ENCODE data around the gene SDSL. TPM values are rescaled to one million over a fixed set of nuclear protein-coding genes. Genes with fewer than 3 reads are reported as not detected.

The SDSL gene
- total RNA-seq, 1 donor from 2014 or later: not detected

DNA sequence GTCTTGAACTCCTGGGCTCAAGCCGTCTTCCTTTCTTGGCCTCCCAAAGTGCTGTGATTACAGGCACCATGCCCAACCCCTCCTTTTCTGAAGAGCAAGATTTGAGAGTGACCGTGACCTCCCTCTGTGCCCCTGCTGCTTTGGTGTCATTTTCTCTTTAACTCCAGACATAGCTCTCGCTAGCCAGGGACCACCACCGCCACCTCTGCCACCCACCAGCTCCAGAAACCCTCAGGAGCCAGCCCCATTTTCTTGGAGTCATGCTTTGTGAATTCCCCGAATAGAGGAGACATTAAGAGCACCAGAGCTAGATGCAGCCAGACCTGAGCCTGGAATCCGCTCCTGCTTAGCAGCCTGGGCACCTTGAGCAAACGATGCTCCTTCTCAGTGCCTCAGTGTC is 18.2 kb downstream of the SDSL start:
- no peak overlapping the region for H3K4me3 ChIP-seq
- no peaks in the 10 kb centered on the region for H3K36me3 ChIP-seq
- H3K9me3 ChIP-seq: no peaks in the 10 kb centered on the region
- no peaks in the 10 kb centered on the region for H3K4me1 ChIP-seq
- H3K27ac ChIP-seq: no peak overlapping the region
- no peaks in the 10 kb centered on the region for H3K27me3 ChIP-seq
- TF ChIP-seq, protein P1, sequence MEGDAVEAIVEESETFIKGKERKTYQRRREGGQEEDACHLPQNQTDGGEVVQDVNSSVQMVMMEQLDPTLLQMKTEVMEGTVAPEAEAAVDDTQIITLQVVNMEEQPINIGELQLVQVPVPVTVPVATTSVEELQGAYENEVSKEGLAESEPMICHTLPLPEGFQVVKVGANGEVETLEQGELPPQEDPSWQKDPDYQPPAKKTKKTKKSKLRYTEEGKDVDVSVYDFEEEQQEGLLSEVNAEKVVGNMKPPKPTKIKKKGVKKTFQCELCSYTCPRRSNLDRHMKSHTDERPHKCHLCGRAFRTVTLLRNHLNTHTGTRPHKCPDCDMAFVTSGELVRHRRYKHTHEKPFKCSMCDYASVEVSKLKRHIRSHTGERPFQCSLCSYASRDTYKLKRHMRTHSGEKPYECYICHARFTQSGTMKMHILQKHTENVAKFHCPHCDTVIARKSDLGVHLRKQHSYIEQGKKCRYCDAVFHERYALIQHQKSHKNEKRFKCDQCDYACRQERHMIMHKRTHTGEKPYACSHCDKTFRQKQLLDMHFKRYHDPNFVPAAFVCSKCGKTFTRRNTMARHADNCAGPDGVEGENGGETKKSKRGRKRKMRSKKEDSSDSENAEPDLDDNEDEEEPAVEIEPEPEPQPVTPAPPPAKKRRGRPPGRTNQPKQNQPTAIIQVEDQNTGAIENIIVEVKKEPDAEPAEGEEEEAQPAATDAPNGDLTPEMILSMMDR (IDR thresholded peaks at IDR 0.05): no peak
- TF ChIP-seq POLR2AphosphoS5 (IDR thresholded peaks at IDR 0.05; ENCODE audit: insufficient read depth in 1 of 2, low read depth in 1 of 2) (no peak), POLR2A (IDR thresholded peaks at IDR 0.05) (no peak)
- intact Hi-C loops (cut with DNase I): no loop called here
- DNase-seq (ENCODE audit: extremely low spot score in 2 of 2): no peak

DNA sequence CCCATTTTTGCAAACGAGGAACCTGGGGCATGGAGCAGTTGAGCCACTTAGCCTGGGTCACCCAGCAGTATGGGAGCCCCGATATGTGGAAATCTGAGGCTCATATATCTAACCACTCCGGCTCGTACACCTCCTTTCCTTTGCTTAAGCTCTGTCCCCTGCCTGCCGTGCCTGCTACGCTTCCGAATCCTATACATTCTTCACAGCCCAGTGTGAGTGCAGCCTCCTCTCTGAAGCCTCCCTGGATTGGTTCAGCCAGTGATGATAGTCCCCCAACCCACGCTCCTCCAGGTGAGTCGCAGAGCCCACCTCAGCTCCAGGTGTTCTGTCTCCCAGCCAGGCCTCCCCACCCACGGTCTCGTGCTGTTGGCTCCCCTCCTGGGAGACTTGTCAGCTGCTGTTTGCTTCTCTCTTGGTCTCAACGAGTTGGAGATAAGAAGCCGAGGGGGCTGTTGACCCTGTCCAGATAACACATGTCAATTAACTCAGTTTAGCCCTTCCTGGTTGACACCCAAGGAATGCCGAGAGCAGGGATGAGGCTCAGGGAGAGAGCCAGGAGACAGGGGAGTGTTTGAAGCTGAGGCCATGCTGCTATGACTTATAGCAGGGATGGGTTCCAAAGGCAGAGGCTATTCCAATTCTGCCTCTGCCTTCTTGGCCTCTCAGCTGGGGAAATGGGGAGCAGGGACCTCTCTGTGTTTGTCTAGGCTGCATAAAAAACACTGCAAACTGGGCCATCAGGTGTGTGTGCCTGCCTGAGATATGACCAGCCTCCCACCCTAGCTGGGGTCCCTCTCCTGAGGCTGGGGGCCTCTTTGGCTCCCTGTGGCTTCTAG is 19.0 kb downstream of the SDSL start:
- no peaks in the 10 kb centered on the region for H3K36me3 ChIP-seq
- H3K27me3 ChIP-seq: no peaks in the 10 kb centered on the region
- H3K27ac ChIP-seq: no peak overlapping the region
- no peaks in the 10 kb centered on the region for H3K9me3 ChIP-seq
- DNase-seq (ENCODE audit: extremely low spot score in 2 of 2): no peak
- no peak overlapping the region for H3K4me3 ChIP-seq
- H3K4me1 ChIP-seq: no peaks in the 10 kb centered on the region
- TF ChIP-seq, protein P1 (IDR thresholded peaks at IDR 0.05): no peak
- TF ChIP-seq POLR2A (IDR thresholded peaks at IDR 0.05) (no peak), POLR2AphosphoS5 (IDR thresholded peaks at IDR 0.05; ENCODE audit: insufficient read depth in 1 of 2, low read depth in 1 of 2) (no peak)
- intact Hi-C loops (cut with DNase I): no loop called here

DNA sequence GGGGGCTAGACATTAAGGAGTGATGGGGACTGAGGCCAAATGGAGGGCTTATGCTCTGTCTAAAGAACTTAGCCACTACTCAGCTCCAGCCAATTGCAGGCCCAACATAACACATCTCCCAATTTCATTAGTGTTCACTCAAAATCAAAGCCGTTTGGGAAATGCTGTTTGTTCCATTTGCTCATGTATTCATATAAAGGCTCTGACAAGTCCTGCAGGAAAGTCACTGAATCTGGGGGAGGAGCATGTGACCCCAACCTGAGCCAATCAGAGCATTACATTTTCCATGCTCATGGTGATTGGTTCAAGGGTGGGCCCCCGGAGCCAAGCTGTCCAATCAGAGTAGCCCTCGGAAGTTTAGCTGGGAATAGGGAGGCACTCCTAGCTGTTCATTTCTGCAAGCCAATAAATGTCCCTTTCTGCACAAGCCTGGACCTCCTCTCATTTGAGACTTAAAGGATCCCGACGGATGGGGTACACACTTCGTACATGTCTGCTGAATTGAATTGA is 20.9 kb downstream of the SDSL start:
- Histone ChIP-seq H3K36me3 (no peaks in the 10 kb centered on the region), H3K27me3 (no peaks in the 10 kb centered on the region), H3K4me1 (no peaks in the 10 kb centered on the region), H3K4me3 (no peak overlapping the region), H3K27ac (no peak overlapping the region), H3K9me3 (no peaks in the 10 kb centered on the region)
- TF ChIP-seq, protein P1 (IDR thresholded peaks at IDR 0.05): no peak
- TF ChIP-seq POLR2AphosphoS5 (IDR thresholded peaks at IDR 0.05; ENCODE audit: insufficient read depth in 1 of 2, low read depth in 1 of 2) (no peak), POLR2A (IDR thresholded peaks at IDR 0.05) (no peak)
- no peak for DNase-seq (ENCODE audit: extremely low spot score in 2 of 2)
- intact Hi-C loops (cut with DNase I): no loop called here

DNA sequence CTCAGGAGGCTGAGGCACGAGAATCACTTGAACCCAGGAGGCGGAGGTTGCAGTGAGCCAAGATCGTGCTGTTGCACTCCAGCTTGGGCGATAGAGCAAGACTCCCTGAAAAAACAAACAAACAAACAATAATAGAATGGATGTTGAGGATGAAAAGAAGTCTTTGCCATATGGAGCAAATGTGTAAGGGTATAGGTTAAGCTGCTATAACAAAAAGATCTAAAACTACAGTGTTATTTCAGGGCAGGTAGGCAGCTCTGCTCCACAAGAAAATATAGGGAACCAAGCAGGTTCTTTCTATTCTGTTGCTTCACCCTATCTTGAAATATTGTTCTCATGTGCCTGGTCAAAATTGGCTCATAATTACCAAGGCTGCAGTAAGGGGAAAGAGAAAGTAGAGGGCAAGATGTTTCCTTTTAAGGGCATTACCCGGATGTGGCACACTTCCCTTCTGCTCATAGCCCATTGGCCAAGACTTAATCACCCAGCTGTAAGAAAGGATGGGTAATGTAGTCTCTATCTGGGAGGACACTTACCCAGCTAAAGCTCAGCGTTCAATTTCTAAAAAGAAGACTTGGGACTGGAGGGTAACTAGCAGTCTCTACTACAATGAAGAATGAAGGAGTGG is 23.5 kb downstream of the SDSL start:
- no peaks in the 10 kb centered on the region for H3K4me1 ChIP-seq
- no peak overlapping the region for H3K27ac ChIP-seq
- intact Hi-C loops (cut with DNase I): no loop called here
- H3K4me3 ChIP-seq: no peak overlapping the region
- TF ChIP-seq POLR2A (IDR thresholded peaks at IDR 0.05) (no peak), POLR2AphosphoS5 (IDR thresholded peaks at IDR 0.05; ENCODE audit: insufficient read depth in 1 of 2, low read depth in 1 of 2) (no peak)
- TF ChIP-seq, protein P1 (IDR thresholded peaks at IDR 0.05): no peak
- H3K27me3 ChIP-seq: no peaks in the 10 kb centered on the region
- H3K9me3 ChIP-seq: no peaks in the 10 kb centered on the region
- no peak for DNase-seq (ENCODE audit: extremely low spot score in 2 of 2)
- no peaks in the 10 kb centered on the region for H3K36me3 ChIP-seq

DNA sequence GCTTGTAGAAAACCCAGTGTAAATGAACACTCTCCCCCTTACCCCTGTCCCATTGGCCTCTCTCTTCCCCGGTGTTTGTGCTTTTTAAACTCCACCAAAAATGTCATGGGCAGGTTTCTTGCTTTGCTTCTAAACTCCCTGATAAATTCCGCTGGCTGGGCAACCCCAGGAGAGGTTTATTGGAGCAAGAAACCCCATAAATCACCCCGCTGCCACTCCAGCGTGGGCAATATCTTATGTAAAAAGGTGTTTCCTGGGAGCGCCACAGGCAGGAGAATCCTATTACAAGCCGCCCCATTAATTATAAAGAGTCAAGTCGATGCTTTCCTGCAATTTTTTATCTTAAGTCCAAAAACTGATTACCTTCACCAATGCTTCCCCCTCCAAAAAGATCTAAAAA is 26.7 kb downstream of the SDSL start:
- TF ChIP-seq POLR2AphosphoS5 (IDR thresholded peaks at IDR 0.05; ENCODE audit: insufficient read depth in 1 of 2, low read depth in 1 of 2) (no peak), POLR2A (IDR thresholded peaks at IDR 0.05) (no peak)
- TF ChIP-seq, protein P1 (IDR thresholded peaks at IDR 0.05): no peak

More for the DNA sequence above, 26.7 kb downstream of the SDSL start:
- Histone ChIP-seq H3K27ac (no peak overlapping the region), H3K9me3 (no peaks in the 10 kb centered on the region), H3K36me3 (no peaks in the 10 kb centered on the region), H3K27me3 (no peaks in the 10 kb centered on the region), H3K4me3 (no peak overlapping the region), H3K4me1 (no peaks in the 10 kb centered on the region)
- DNase-seq (ENCODE audit: extremely low spot score in 2 of 2): no peak
- intact Hi-C loops (cut with DNase I): no loop called here
